ENCODE data around the gene MS4A4A. TPM values are rescaled to one million over a fixed set of nuclear protein-coding genes. Genes with fewer than 3 reads are reported as not detected.

MS4A4A gene
- total RNA-seq, 1 donor from 2014 or later = not detected

GRCh38 chr11:60344146-60344545, 63.7 kb downstream of the MS4A4A start:
- H3K4me3 Mint-ChIP-seq = no peak overlapping the region
- no peaks in the 10 kb centered on the region for H3K4me1 Mint-ChIP-seq
- H3K9me3 Mint-ChIP-seq = no peaks in the 10 kb centered on the region
- H3K36me3 Mint-ChIP-seq = no peaks in the 10 kb centered on the region
- TF ChIP-seq CTCF (IDR thresholded peaks at IDR 0.05; ENCODE audit: unreplicated experiment) = no peak
- no peak for DNase-seq (ENCODE audit: low spot score in 2 of 2, unreplicated experiment in 2 of 2)
- peaks cover 14% of the 10 kb centered on the region for H3K27me3 Mint-ChIP-seq (ENCODE audit: low read depth)
- H3K27ac Mint-ChIP-seq = no peak overlapping the region

GRCh38 chr11:60345489-60345888, 65.0 kb downstream of the MS4A4A start:
- no peak overlapping the region for H3K27ac Mint-ChIP-seq

GRCh38 chr11:60347084-60347797, 66.8 kb downstream of the MS4A4A start:
- Mint-ChIP-seq H3K27ac (no peak overlapping the region), H3K27me3 (ENCODE audit: low read depth) (peaks cover 6% of the 10 kb centered on the region), H3K9me3 (no peaks in the 10 kb centered on the region), H3K4me3 (no peak overlapping the region), H3K36me3 (no peaks in the 10 kb centered on the region), H3K4me1 (no peaks in the 10 kb centered on the region)
- no peak for TF ChIP-seq CTCF (IDR thresholded peaks at IDR 0.05; ENCODE audit: unreplicated experiment)
- no peak for DNase-seq (ENCODE audit: low spot score in 2 of 2, unreplicated experiment in 2 of 2)

More at GRCh38 chr11:60345489-60345888, 65.0 kb downstream of the MS4A4A start:
- peaks cover 11% of the 10 kb centered on the region for H3K27me3 Mint-ChIP-seq (ENCODE audit: low read depth)
- no peaks in the 10 kb centered on the region for H3K9me3 Mint-ChIP-seq
- H3K4me1 Mint-ChIP-seq = no peaks in the 10 kb centered on the region
- no peaks in the 10 kb centered on the region for H3K36me3 Mint-ChIP-seq
- DNase-seq (ENCODE audit: low spot score in 2 of 2, unreplicated experiment in 2 of 2) = no peak
- peak; percentile 16 for TF ChIP-seq CTCF (IDR thresholded peaks at IDR 0.05; ENCODE audit: unreplicated experiment)
- H3K4me3 Mint-ChIP-seq = no peak overlapping the region

- H3K9me3 Mint-ChIP-seq = no peaks in the 10 kb centered on the region
Measured at GRCh38 chr11:60348116-60348515, 67.7 kb downstream of the MS4A4A start.

GRCh38 chr11:60349990-60350389, 69.5 kb downstream of the MS4A4A start:
- DNase-seq (ENCODE audit: low spot score in 2 of 2, unreplicated experiment in 2 of 2) = no peak
- no peaks in the 10 kb centered on the region for H3K4me1 Mint-ChIP-seq
- no peak for TF ChIP-seq CTCF (IDR thresholded peaks at IDR 0.05; ENCODE audit: unreplicated experiment)
- no peaks in the 10 kb centered on the region for H3K36me3 Mint-ChIP-seq
- H3K4me3 Mint-ChIP-seq = no peak overlapping the region
- H3K27me3 Mint-ChIP-seq (ENCODE audit: low read depth) = peaks cover 2% of the 10 kb centered on the region
- H3K9me3 Mint-ChIP-seq = peaks cover 13% of the 10 kb centered on the region
- H3K27ac Mint-ChIP-seq = no peak overlapping the region

More at GRCh38 chr11:60348116-60348515, 67.7 kb downstream of the MS4A4A start:
- no peaks in the 10 kb centered on the region for H3K4me1 Mint-ChIP-seq
- H3K27me3 Mint-ChIP-seq (ENCODE audit: low read depth) = peaks cover 6% of the 10 kb centered on the region
- no peak for DNase-seq (ENCODE audit: low spot score in 2 of 2, unreplicated experiment in 2 of 2)
- no peak overlapping the region for H3K4me3 Mint-ChIP-seq
- H3K36me3 Mint-ChIP-seq = no peaks in the 10 kb centered on the region
- no peak overlapping the region for H3K27ac Mint-ChIP-seq
- no peak for TF ChIP-seq CTCF (IDR thresholded peaks at IDR 0.05; ENCODE audit: unreplicated experiment)
